Activated CD4-positive, alpha-beta T cell treated with anti-CD3 and anti-CD28 coated beads for 36 hours (primary cell): ENCODE data around the gene EIF5A2. TPM values are rescaled to one million over a fixed set of nuclear protein-coding genes. Genes with fewer than 3 reads are reported as not detected.
"Not testable (repeated sequence)": the region's sequence is repeated elsewhere in the genome, so short reads cannot be mapped to it uniquely, and the experiment has no call there.

ENCODE experiments used
- ATAC-seq: fragments of 200-7000 bp; cut with Tn5 transposase; one replicate; pipeline ENCODE4 v1.10.0; 2021; ENCODE audit warnings: mild to moderate bottlenecking, moderate library complexity
- CTCF ChIA-PET: fragments of 350-600 bp; sonication (Branson Sonifier 250); formaldehyde crosslinking; loops from one replicate; lab custom pipeline; 2021; ENCODE audit warnings: antibody characterized with exemption; lab: Charles Lee
- POLR2A ChIA-PET: fragments of 350-600 bp; sonication (Branson Sonifier 250); formaldehyde crosslinking; loops from one replicate; lab custom pipeline; 2021; ENCODE audit warnings: antibody characterized with exemption, inconsistent platforms; lab: Charles Lee
- DNase-seq: peaks from one replicate; pipeline ENCODE4 v3.0.0-alpha.2; 2020
- H3K27ac Mint-ChIP-seq: one replicate; pipeline ENCODE4 v1.8.0; 2021; ENCODE audit warnings: mixed read lengths
- H3K27me3 Mint-ChIP-seq: one replicate; pipeline ENCODE4 v1.8.0; 2021; ENCODE audit warnings: mixed read lengths
- H3K36me3 Mint-ChIP-seq: one replicate; pipeline ENCODE4 v1.8.0; 2021; ENCODE audit warnings: low read depth, mixed read lengths
- H3K4me1 Mint-ChIP-seq: one replicate; pipeline ENCODE4 v1.8.0; 2021; ENCODE audit warnings: mixed read lengths
- H3K4me3 Mint-ChIP-seq: one replicate; pipeline ENCODE4 v1.8.0; 2021; ENCODE audit warnings: mild to moderate bottlenecking, moderate library complexity, mixed read lengths
- H3K9me3 Mint-ChIP-seq: one replicate; pipeline ENCODE4 v1.8.0; 2021; ENCODE audit warnings: low read depth, mixed read lengths
- intact Hi-C, 2 experiments: fragments of 100-400 bp; cut with DNase I in 1 of 2; cut with micrococcal nuclease in 1 of 2; formaldehyde crosslinking; loops; one replicate each; pipeline versions ENCODE4 v1.14.2 to v1.15.1; 2022 to 2024; cut with DNase I, micrococcal nuclease
- total RNA-seq, 2 experiments: library from RNA; stranded (reverse); gene quantifications; one replicate each; pipeline ENCODE4 v1.2.3, GENCODE V29; 2021

EIF5A2 gene
- 1 to 10 TPM; 4.7 to 5.7 TPM for total RNA-seq

DNA sequence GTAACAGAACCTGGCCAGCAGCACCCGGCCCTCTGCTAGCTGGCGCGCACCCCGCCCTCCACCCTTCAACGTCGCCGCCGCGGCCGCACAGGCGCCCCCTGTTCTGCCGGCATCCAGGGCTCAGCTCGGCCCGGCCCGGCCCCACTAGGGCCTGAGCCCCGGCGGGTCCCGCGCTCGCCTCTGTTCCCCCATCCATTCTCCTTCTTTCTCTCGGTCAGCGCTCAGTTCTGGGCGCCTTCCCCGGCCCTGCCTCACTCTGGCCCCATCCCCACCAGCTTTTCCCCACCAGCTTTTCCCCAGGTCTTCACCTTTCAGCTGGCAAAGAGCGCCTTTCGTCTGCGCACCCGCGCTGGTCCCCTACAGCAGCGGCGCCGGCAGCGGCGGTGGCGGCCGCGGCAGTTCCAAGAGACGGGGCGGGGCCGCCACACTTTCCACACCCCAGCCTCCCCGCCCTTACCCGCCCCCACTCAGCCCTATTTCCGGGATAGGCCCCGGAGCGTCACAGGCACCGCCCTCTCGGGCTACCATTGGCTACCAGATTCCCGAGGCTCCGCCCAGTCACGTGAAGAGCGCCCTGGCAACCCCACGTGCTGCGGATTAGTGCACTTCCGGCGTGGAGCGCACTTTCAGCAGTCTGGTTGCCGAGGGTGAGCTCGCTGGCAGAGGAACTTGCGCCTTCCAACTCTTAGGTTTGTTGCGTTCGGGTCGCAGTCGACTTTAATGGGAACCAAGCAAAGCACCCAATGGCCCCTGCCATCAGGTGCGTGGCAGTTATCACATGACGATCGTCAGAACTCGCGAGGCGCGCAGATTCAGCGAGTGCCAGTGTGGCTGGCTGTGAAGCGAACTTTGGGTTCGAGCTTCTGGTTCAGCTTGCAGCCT, at the start of gene EIF5A2:
EIF5A2 (minus strand) TSS at position 403 of the 882 bp plus-strand sequence. CDS start 831 bp downstream, outside the sequence.
- H3K27me3 Mint-ChIP-seq: no peaks in the 10 kb centered on the region
- ChIA-PET CTCF (interaction anchor here (0.9 kb wide), 1 partner anchor 14 kb away, joined by 3 read pairs; no protein-coding TSS in a partner anchor), POLR2A (interaction anchor here (1.0 to 1.6 kb wide), 2 partner anchors 39 to 43 kb away, joined by 4 to 5 read pairs; partner anchors contain the start of gene RPL22L1)
- ATAC-seq (peak; percentile 98), DNase-seq (peak; percentile 98)
- intact Hi-C loops: loop anchor here (1.0 to 5.0 kb wide), 5 partner anchors 38 to 1844 kb away; partner anchors contain the start of genes RPL22L1 (in 2 of the 2), ECT2 (in 1 of the 2), SEC62 (in 1 of the 2) and SKIL (in 1 of the 2)
- peaks cover 13% of the 10 kb centered on the region for H3K9me3 Mint-ChIP-seq
- H3K27ac Mint-ChIP-seq: peak within 1 kb of the TSS; percentile 91
- H3K4me1 Mint-ChIP-seq: peaks cover 16% of the 10 kb centered on the region
- H3K4me3 Mint-ChIP-seq: peak within 1 kb of the TSS; percentile 75
- H3K36me3 Mint-ChIP-seq: peaks cover 6% of the 10 kb centered on the region

DNA sequence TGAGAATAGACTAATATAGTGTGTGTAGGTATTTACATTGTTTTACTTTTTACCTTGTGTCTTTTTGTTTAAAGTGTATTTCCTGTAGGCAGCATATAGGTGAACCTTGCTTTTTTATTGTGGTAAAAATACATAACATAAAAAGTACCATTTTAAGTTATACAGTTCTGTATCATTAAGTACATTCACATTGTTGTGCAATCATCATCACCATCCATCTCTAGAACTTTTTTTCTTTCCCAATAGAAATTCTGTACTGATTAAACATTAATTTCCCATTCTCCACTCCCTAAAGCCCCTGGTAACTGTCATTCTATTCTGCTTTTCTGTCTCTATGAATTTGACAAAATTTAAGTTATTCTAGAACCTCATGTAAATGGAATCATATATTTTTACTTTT, 48.2 kb upstream of the EIF5A2 start:
- H3K4me1 Mint-ChIP-seq: no peaks in the 10 kb centered on the region
- no peaks in the 10 kb centered on the region for H3K9me3 Mint-ChIP-seq
- POLR2A ChIA-PET: no interaction called here
- CTCF ChIA-PET: interaction anchor here (0.6 kb wide), 1 partner anchor 336 kb away, joined by 3 read pairs; no protein-coding TSS in a partner anchor
- no peak overlapping the region for H3K27ac Mint-ChIP-seq
- no peak overlapping the region for H3K4me3 Mint-ChIP-seq
- no peak for ATAC-seq
- intact Hi-C loops: no loop called here
- no peaks in the 10 kb centered on the region for H3K36me3 Mint-ChIP-seq
- no peak for DNase-seq
- H3K27me3 Mint-ChIP-seq: peaks cover 10% of the 10 kb centered on the region

DNA sequence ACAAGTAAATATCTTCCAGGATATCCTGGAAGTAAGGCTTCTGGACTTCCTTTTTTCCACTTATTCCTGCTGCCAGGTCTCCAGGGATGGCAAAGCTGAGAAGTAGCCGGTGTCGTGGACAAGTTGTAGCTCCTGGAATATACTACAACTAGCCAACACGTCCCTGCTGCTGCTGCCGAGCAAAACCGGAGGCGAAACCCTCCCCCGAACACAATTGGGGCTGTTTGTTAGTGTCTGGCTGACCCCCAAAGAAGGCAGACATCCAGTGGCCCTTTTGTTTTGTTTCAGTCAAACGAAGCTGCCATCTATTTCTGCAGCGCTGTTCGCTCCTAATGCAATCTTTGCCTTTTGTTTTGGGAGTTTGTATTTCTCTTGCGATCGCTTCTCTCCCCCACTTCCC, 45.3 kb upstream of the EIF5A2 start:
- Mint-ChIP-seq H3K27me3 (peaks cover 11% of the 10 kb centered on the region), H3K4me3 (no peak overlapping the region), H3K36me3 (no peaks in the 10 kb centered on the region), H3K9me3 (no peaks in the 10 kb centered on the region), H3K27ac (no peak overlapping the region), H3K4me1 (no peaks in the 10 kb centered on the region)
- ChIA-PET POLR2A (interaction anchor here (0.6 kb wide), 1 partner anchor 11 kb away, joined by 5 read pairs; no protein-coding TSS in a partner anchor), CTCF (no interaction called here)
- intact Hi-C loops: no loop called here
- no peak for DNase-seq
- ATAC-seq: no peak

DNA sequence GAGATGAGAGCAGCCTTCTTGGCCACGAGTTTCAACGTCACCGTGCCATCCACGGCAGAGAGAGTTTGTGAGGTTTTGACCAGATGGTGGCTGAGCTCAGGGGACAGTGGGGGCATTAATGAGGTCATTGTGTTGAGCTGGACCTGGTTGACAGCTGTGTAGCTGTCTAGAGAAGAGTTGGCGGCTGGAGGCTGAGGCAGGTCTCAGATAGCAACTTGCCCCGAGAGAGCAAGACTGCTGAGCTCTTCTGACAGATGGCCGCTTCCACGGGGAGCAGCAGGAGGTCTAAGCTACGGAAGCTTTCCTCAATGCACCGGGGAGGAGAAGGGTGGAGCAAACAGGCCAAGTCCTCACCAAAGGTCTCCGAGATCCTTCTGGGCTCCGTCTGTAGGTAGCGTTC, 44.8 kb upstream of the EIF5A2 start:
- DNase-seq (no peak), ATAC-seq (no peak)
- H3K36me3 Mint-ChIP-seq: no peaks in the 10 kb centered on the region
- peaks cover 13% of the 10 kb centered on the region for H3K27me3 Mint-ChIP-seq
- POLR2A ChIA-PET: interaction anchor here (0.6 kb wide), 1 partner anchor 11 kb away, joined by 5 read pairs; no protein-coding TSS in a partner anchor
- H3K4me3 Mint-ChIP-seq: no peak overlapping the region
- H3K27ac Mint-ChIP-seq: no peak overlapping the region
- CTCF ChIA-PET: no interaction called here
- intact Hi-C loops: no loop called here
- H3K9me3 Mint-ChIP-seq: no peaks in the 10 kb centered on the region
- no peaks in the 10 kb centered on the region for H3K4me1 Mint-ChIP-seq

DNA sequence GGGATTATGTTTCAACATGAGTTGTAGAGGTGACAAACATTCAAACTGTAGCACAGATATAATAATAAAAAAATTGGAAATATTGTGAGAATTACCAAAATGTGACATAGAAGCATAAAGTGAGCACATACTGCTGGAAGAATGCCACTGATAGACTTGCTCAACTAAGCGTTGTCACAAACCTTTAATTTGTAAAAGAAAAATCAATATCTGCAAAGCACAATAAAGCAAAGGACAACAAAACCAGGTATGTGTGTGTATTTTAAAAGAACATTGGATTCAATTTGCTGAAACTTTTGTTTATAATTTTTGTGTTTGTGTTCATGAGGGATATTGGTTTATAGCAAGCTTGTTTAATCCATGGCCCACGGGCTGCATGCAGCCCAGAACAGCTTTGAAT, 40.8 kb upstream of the EIF5A2 start:
- ATAC-seq (no peak), DNase-seq (no peak)
- Mint-ChIP-seq H3K36me3 (no peaks in the 10 kb centered on the region), H3K4me3 (no peak overlapping the region), H3K27ac (no peak overlapping the region), H3K27me3 (peaks cover 12% of the 10 kb centered on the region), H3K9me3 (no peaks in the 10 kb centered on the region), H3K4me1 (no peaks in the 10 kb centered on the region)
- POLR2A ChIA-PET: no interaction called here
- CTCF ChIA-PET: no interaction called here
- intact Hi-C loops: no loop called here

DNA sequence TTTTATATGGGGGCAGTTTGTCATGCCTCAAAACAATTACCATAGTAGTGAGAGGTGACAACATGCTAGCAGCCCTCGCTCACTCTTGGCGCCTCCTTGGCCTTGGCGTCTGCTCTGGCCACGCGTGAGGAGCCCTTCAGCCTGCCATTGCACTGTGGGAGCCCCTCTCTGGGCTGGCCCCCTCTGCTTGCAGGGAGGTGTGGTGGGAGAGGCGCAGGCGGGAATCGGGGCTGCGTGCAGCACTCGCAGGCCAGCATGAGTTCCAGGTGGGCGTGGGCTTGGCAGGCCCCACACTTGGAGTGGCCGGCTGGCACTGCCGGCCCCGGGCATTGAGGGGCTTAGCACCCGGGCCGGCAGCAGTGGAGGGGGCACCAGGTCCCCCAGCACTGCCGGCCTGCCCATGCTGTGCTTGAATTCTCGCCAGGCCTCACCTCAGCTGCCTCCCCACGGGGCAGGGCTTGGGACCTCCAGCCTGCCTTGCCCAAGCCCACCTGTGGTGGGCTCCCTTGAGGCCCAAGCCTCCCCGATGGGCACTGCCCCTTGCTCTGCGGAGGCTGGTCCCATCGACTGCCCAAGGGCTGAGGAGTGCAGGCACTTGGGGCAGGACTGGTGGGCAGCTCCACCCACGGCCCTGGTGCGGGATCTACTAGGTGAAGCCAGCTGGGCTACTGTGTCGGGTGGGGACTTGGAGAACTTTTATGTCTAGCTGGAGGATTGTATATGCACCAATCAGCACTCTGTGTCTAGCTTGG, 38.8 kb upstream of the EIF5A2 start:
- Mint-ChIP-seq H3K27ac (no peak overlapping the region), H3K36me3 (no peaks in the 10 kb centered on the region), H3K4me1 (no peaks in the 10 kb centered on the region), H3K9me3 (peaks cover 3% of the 10 kb centered on the region), H3K4me3 (no peak overlapping the region), H3K27me3 (peaks cover 16% of the 10 kb centered on the region)
- ATAC-seq: no peak
- CTCF ChIA-PET: no interaction called here
- DNase-seq: no peak
- intact Hi-C loops: no loop called here
- POLR2A ChIA-PET: no interaction called here

DNA sequence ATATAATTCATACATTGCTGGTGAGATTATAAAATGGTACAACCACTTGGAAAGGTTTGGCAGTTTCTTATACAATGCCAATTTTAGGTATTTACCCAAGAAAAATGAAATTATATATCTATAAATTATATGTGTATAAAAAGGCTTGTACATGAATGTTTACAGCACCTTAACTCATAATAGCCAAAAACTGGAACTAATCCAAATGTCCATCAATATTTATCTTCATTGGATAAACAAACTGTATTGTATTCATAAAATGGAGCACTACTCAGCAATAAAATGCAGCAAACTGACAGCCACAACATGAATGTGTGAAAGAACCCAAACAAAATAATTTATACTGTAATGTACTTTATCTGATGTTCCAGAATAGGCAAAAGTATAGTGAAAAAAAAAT, 33.6 kb upstream of the EIF5A2 start:
- Mint-ChIP-seq H3K4me3 (no peak overlapping the region), H3K4me1 (no peaks in the 10 kb centered on the region), H3K27me3 (peaks cover 19% of the 10 kb centered on the region), H3K9me3 (peaks cover 15% of the 10 kb centered on the region), H3K27ac (no peak overlapping the region), H3K36me3 (no peaks in the 10 kb centered on the region)
- ChIA-PET CTCF (no interaction called here), POLR2A (no interaction called here)
- DNase-seq (no peak), ATAC-seq (no peak)
- intact Hi-C loops: no loop called here

DNA sequence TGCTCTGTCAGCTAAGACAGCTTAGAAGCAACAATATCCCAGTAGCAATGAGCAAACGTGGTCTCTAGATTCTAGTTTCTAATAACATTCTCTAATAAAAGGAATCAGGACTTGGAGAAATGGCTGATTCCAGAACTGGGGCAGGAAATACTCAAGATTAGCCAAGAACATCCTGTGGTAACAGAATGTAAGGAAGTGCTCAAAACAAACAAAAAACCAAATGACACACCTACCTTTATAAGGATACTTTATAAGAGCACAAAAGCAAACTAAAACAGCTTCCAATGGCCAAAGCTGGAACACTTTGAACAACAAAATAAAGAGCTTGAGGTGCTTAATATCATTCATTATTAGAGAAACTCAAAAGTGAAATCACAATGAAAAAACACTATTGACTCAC, 33.1 kb upstream of the EIF5A2 start:
- no peak for ATAC-seq
- intact Hi-C loops: no loop called here
- Mint-ChIP-seq H3K27ac (no peak overlapping the region), H3K4me1 (no peaks in the 10 kb centered on the region), H3K9me3 (peaks cover 15% of the 10 kb centered on the region), H3K4me3 (no peak overlapping the region), H3K27me3 (peaks cover 19% of the 10 kb centered on the region), H3K36me3 (no peaks in the 10 kb centered on the region)
- CTCF ChIA-PET: no interaction called here
- POLR2A ChIA-PET: no interaction called here
- no peak for DNase-seq

DNA sequence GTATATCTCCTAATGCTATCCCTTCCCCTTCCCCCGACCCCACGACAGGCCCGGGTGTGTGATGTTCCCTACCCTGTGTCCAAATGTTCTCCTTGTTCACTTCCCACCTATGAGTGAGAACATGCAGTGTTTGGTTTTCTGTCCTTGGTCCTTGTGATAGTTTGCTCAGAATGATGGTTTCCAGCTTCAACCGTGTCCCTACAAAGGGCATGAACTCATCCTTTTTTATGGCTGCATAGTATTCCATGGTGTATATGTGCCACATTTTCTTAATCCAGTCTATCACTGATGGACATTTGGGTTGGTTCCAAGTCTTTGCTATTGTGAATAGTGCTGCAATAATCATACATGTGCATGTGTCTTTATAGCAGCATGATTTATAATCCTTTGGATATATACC, 24.6 kb upstream of the EIF5A2 start:
- DNase-seq, H3K4me3 Mint-ChIP-seq, intact Hi-C loops, H3K36me3 Mint-ChIP-seq, CTCF ChIA-PET, H3K9me3 Mint-ChIP-seq, POLR2A ChIA-PET, H3K4me1 Mint-ChIP-seq, H3K27ac Mint-ChIP-seq, ATAC-seq: not testable (repeated sequence)
- peaks cover 29% of the 10 kb centered on the region for H3K27me3 Mint-ChIP-seq

DNA sequence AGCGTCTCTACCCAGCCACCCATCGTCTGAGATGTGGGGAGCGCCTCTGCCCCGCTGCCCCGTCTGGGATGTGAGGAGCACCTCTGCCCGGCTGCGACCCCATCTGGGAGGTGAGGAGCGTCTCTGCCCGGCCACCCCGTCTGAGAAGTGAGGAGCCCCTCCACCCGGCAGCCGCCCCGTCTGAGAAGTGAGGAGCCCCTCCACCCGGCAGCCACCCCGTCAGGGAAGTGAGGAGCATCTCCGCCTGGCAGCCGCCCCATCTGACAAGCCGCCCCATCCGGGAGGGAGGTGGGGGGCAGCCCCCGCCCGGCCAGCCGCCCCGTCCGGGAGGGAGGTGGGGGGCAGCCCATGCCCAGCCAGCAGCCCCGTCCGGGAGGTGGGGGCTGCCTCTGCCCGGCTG, 15.1 kb upstream of the EIF5A2 start:
- intact Hi-C loops, H3K4me3 Mint-ChIP-seq, H3K36me3 Mint-ChIP-seq, H3K27ac Mint-ChIP-seq, CTCF ChIA-PET, POLR2A ChIA-PET, H3K4me1 Mint-ChIP-seq, ATAC-seq, H3K9me3 Mint-ChIP-seq, DNase-seq: not testable (repeated sequence)
- H3K27me3 Mint-ChIP-seq: peaks cover 10% of the 10 kb centered on the region

DNA sequence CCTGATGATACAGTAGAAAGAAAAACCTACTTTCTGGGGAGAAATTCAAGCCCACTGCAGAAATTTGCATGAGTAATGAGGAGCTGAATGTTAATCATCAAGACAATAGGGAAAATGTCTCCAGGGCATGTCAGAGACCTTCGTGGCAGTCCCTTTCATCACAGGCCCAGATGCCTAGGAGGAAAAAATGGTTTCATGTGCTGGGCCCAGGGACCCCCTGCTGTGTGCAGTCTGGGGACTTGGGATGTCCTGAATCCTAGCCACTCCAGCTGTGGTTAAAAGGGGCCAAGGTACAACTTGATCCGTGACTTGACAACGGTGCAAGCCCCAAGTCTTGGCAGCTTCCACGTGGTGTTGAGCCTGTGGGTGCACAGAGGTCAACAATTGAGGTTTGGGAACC, 10.3 kb upstream of the EIF5A2 start:
- no peak for ATAC-seq
- no peak overlapping the region for H3K27ac Mint-ChIP-seq
- POLR2A ChIA-PET: no interaction called here
- CTCF ChIA-PET: no interaction called here
- H3K27me3 Mint-ChIP-seq: peaks cover 8% of the 10 kb centered on the region
- intact Hi-C loops: no loop called here
- H3K9me3 Mint-ChIP-seq: peaks cover 10% of the 10 kb centered on the region
- no peaks in the 10 kb centered on the region for H3K4me1 Mint-ChIP-seq
- H3K36me3 Mint-ChIP-seq: no peaks in the 10 kb centered on the region
- H3K4me3 Mint-ChIP-seq: no peak overlapping the region
- DNase-seq: no peak
